ENCODE measurements around the gene GRK3.

GRCh38 chr22:25688627-25689026 is 124.2 kb downstream of the GRK3 start:
- TF ChIP-seq CTCF (IDR thresholded peaks at IDR 0.05; ENCODE audit: low read length) (no peak), EZH2 (IDR thresholded peaks at IDR 0.05; ENCODE audit: borderline replicate concordance, low read length) (no peak)
